ENCODE results near the gene ANXA9.

The ANXA9 gene

DNA sequence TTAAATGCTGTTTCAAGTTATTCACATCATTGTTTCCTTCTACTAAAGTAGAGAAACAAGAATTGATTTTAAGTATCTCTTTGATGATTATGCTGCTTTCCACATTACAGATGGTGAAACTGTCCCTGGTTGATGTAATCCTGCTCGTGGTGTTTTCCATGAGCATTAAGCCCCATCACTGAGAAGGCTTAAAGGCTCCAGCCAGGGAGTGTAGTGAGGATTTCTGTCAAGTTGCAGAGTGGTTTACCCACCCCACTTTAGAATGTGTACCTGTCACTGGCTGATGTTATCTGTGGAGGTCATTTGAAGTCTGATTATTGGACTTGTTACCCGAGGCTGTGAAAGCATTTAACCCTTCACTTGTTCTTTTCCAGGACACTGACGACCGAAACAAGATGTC is 20.3 kb upstream of the ANXA9 start:
- H3K4me3 ChIP-seq (ENCODE audit: control insufficient read depth, low read depth, low read length), result no peak overlapping the region
- no peak for DNase-seq (ENCODE audit: low read depth)
- TF ChIP-seq, protein P1, sequence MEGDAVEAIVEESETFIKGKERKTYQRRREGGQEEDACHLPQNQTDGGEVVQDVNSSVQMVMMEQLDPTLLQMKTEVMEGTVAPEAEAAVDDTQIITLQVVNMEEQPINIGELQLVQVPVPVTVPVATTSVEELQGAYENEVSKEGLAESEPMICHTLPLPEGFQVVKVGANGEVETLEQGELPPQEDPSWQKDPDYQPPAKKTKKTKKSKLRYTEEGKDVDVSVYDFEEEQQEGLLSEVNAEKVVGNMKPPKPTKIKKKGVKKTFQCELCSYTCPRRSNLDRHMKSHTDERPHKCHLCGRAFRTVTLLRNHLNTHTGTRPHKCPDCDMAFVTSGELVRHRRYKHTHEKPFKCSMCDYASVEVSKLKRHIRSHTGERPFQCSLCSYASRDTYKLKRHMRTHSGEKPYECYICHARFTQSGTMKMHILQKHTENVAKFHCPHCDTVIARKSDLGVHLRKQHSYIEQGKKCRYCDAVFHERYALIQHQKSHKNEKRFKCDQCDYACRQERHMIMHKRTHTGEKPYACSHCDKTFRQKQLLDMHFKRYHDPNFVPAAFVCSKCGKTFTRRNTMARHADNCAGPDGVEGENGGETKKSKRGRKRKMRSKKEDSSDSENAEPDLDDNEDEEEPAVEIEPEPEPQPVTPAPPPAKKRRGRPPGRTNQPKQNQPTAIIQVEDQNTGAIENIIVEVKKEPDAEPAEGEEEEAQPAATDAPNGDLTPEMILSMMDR (conservative IDR thresholded peaks at IDR 0.05; ENCODE audit: control insufficient read depth, insufficient read depth, low read depth, low read length), result no peak

DNA sequence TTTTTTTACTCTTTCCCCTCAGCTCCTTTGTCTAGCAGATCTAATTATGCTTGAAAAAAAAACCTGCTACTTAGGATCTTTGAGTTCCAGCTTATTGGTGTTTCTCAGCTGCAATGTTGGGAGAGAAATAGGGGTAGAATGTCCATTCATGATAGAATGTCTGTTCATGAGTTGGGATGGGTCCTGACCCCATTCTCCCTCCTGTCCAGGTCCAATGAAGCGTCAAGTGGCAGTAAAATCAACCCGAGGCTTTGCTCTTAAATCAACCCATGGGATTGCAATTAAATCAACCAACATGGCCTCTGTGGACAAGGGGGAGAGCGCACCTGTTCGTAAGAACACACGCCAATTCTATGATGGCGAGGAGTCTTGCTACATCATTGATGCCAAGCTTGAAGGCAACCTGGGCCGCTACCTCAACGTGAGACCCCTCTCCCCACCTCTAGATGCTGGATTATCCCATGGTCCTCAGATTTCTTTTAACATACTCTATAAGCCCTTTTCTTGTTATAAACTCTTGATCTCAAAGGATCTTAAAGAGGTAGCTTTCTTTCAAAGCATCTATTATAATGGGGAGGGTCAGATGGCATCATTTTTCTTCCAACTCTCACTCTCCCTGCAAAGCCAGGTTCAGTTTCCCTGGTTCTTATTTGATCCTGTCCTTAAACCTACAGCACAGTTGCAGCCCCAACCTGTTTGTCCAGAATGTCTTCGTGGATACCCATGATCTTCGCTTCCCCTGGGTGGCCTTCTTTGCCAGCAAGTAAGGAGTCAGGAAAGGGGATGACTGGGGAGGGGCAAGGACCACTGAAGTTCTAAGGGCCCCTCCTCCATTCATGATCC is 18.6 kb upstream of the ANXA9 start:
- DNase-seq (ENCODE audit: low read depth), result no peak
- H3K4me3 ChIP-seq (ENCODE audit: control insufficient read depth, low read depth, low read length), result no peak overlapping the region
- TF ChIP-seq, protein P1 (conservative IDR thresholded peaks at IDR 0.05; ENCODE audit: control insufficient read depth, insufficient read depth, low read depth, low read length), result no peak

DNA sequence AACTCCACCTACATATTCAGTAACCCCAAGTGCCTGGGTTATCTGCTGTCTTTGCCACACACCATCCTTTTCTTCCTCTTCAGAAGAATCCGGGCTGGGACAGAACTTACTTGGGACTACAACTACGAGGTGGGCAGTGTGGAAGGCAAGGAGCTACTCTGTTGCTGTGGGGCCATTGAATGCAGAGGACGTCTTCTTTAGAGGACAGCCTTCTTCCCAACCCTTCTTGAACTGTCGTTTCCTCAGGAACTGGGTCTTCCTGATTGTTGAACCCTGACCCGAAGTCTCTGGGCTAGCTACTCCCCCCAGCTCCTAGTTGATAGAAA is 18.0 kb upstream of the ANXA9 start:
- TF ChIP-seq, protein P1 (conservative IDR thresholded peaks at IDR 0.05; ENCODE audit: control insufficient read depth, insufficient read depth, low read depth, low read length), result no peak
- no peak for DNase-seq (ENCODE audit: low read depth)
- H3K4me3 ChIP-seq (ENCODE audit: control insufficient read depth, low read depth, low read length), result no peak overlapping the region

DNA sequence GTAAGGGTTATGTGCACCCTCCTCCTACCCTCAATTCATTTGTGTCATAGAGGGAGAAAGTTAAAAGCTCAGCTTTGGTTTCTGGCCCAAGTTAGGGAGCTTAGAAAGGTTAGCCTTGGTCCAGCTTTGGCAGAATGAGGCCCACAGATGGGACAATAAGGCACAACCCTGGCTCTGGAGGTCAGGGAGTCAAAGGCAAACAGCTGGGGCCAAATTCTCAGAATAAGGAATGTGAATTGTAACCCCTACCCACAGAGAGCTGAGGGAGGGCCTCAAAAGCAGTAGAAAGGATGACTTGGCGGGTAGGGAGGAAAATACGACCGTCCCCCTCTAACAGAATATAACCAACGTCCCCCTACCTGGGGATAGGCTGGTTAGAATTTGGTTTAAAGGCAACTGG is 16.5 kb upstream of the ANXA9 start:
- no peak for DNase-seq (ENCODE audit: low read depth)
- no peak overlapping the region for H3K4me3 ChIP-seq (ENCODE audit: control insufficient read depth, low read depth, low read length)
- TF ChIP-seq, protein P1 (conservative IDR thresholded peaks at IDR 0.05; ENCODE audit: control insufficient read depth, insufficient read depth, low read depth, low read length), result no peak

DNA sequence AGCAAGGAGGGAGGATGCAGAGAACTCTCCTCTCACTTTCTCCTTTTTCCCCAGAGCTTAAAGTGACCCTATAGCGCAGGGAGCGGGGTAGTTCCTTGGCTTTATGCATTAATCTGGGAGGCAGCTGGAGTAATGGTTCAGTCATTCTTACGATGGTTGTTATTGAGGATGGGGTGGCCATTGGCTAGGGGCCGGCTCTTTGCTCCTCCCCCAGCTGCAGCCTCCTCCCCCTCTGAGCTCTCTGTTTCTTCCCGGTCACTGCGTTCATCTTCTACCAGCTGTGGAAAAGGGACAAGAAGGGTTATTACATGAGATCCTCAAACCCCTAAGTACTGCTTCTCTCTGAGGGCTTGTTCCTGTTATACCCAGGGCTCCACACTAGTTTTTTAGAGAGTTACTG is 16.1 kb upstream of the ANXA9 start:
- DNase-seq (ENCODE audit: low read depth), result no peak
- TF ChIP-seq, protein P1 (conservative IDR thresholded peaks at IDR 0.05; ENCODE audit: control insufficient read depth, insufficient read depth, low read depth, low read length), result no peak
- no peak overlapping the region for H3K4me3 ChIP-seq (ENCODE audit: control insufficient read depth, low read depth, low read length)

DNA sequence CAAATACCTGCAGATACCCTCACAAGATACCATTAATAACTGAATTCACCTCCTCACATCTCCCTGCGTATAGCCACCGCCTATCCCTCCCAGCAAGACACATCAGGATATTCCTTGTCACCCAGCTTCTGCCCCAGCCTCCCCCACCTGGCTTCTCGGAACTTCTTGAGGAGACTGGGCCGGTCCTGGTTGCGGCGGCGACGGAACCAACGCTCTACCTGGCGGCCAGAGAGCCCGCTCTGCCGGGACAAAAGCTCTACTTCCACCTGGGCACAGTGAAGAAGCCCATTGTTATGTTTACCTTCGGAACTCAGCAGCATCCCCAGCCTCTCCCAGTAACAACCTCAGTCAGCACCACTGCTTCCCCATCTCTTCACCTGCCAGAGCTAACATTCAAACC is 14.2 kb upstream of the ANXA9 start:
- no peak for DNase-seq (ENCODE audit: low read depth)
- H3K4me3 ChIP-seq (ENCODE audit: control insufficient read depth, low read depth, low read length), result no peak overlapping the region
- TF ChIP-seq, protein P1 (conservative IDR thresholded peaks at IDR 0.05; ENCODE audit: control insufficient read depth, insufficient read depth, low read depth, low read length), result no peak
